IMR-90 (cell line): Measurements from ENCODE around the gene DNAI2.

Experiments used
- BHLHE40 ChIP-seq: fragments of 150-350 bp; IDR thresholded peaks from 2 replicates; pipeline ENCODE4 v1.6.1; 2016; ENCODE audit warnings: mild to moderate bottlenecking, low read depth, low read length
- CEBPB ChIP-seq: IDR thresholded peaks from 2 replicates; pipeline ENCODE4 v1.6.1; 2012; ENCODE audit warnings: low read depth, low read length, improper control_type of control experiment
- CHD1 ChIP-seq: IDR thresholded peaks from 2 replicates; pipeline ENCODE4 v1.6.1; 2012; ENCODE audit warnings: low read depth, low read length, improper control_type of control experiment
- FOS ChIP-seq: fragments of 150-350 bp; IDR thresholded peaks from 2 replicates; pipeline ENCODE4 v1.6.1; 2016; ENCODE audit warnings: low read depth, low read length
- MAFK ChIP-seq: IDR thresholded peaks from 2 replicates; pipeline ENCODE4 v1.6.1; 2012; ENCODE audit warnings: low read depth, low read length, improper control_type of control experiment
- MAZ ChIP-seq: IDR thresholded peaks from 2 replicates; pipeline ENCODE4 v1.6.1; 2012; ENCODE audit warnings: low read depth, mild to moderate bottlenecking, low read length, improper control_type of control experiment, moderate library complexity, borderline replicate concordance
- MXI1 ChIP-seq: IDR thresholded peaks from 2 replicates; pipeline ENCODE4 v1.6.1; 2012; ENCODE audit warnings: low read depth, mild to moderate bottlenecking, low read length, moderate library complexity, borderline replicate concordance
- NFE2L2 ChIP-seq: fragments of 150-350 bp; IDR thresholded peaks from 2 replicates; pipeline ENCODE4 v1.6.1; 2016; ENCODE audit warnings: low read depth, mild to moderate bottlenecking, low read length
- POLR2A ChIP-seq: IDR thresholded peaks from 2 replicates; pipeline ENCODE4 v1.6.1; 2012; ENCODE audit warnings: mild to moderate bottlenecking, low read depth, low read length
- RCOR1 ChIP-seq: IDR thresholded peaks from 2 replicates; pipeline ENCODE4 v1.6.1; 2012; ENCODE audit warnings: mild to moderate bottlenecking, low read length, improper control_type of control experiment; ENCODE audit not compliant: insufficient replicate concordance
- RFX5 ChIP-seq: IDR thresholded peaks from 2 replicates; pipeline ENCODE4 v1.8.0; 2012; ENCODE audit warnings: low read depth, mild to moderate bottlenecking, low read length, moderate library complexity
- SMC3 ChIP-seq: fragments of 150-350 bp; IDR thresholded peaks from 2 replicates; pipeline ENCODE4 v1.6.1; 2016; ENCODE audit warnings: low read depth, mild to moderate bottlenecking, antibody characterized with exemption, low read length, moderate library complexity
- TF ChIP-seq, protein P1 (sequence below): conservative IDR thresholded peaks from 2 replicates; pipeline ENCODE4 v1.5.1; 2012; ENCODE audit warnings: mild to moderate bottlenecking, low read depth, low read length, improper control_type of control experiment
- TF ChIP-seq, protein P2 (sequence below): fragments of 150-350 bp; IDR thresholded peaks from 2 replicates; pipeline ENCODE4 v1.6.1; 2017; ENCODE audit warnings: mild to moderate bottlenecking, antibody characterized with exemption, low read length, low read depth

DNA sequence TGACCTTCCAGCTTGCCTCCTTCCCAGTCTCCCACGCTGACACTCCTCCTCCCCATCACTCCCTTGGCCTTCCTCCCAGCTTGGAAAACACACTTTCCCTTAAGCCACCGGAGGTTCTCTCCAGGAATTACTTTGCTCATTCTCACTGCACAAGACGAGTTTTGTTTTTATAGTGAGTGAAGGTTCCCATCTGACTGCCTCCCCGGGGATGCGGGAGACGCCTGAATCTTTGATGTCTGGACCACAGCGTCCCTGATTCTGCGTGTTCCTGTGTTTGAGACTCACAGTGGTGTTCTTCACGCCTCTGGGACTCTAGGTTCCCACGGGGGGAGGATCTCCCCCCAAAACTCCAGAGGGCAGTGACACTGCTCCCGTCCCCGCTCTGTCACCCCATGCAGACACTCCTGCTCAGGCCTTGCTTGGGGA is 2.0 kb downstream of the DNAI2 start:
- TF ChIP-seq, protein P1, sequence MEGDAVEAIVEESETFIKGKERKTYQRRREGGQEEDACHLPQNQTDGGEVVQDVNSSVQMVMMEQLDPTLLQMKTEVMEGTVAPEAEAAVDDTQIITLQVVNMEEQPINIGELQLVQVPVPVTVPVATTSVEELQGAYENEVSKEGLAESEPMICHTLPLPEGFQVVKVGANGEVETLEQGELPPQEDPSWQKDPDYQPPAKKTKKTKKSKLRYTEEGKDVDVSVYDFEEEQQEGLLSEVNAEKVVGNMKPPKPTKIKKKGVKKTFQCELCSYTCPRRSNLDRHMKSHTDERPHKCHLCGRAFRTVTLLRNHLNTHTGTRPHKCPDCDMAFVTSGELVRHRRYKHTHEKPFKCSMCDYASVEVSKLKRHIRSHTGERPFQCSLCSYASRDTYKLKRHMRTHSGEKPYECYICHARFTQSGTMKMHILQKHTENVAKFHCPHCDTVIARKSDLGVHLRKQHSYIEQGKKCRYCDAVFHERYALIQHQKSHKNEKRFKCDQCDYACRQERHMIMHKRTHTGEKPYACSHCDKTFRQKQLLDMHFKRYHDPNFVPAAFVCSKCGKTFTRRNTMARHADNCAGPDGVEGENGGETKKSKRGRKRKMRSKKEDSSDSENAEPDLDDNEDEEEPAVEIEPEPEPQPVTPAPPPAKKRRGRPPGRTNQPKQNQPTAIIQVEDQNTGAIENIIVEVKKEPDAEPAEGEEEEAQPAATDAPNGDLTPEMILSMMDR: no peak
- TF ChIP-seq POLR2A: no peak
- TF ChIP-seq, protein P2, sequence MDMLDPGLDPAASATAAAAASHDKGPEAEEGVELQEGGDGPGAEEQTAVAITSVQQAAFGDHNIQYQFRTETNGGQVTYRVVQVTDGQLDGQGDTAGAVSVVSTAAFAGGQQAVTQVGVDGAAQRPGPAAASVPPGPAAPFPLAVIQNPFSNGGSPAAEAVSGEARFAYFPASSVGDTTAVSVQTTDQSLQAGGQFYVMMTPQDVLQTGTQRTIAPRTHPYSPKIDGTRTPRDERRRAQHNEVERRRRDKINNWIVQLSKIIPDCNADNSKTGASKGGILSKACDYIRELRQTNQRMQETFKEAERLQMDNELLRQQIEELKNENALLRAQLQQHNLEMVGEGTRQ: no peak
- TF ChIP-seq SMC3: no peak
- TF ChIP-seq RFX5: no peak
- no peak for TF ChIP-seq MAZ
- TF ChIP-seq FOS: no peak
- no peak for TF ChIP-seq MAFK
- TF ChIP-seq RCOR1: no peak
- no peak for TF ChIP-seq BHLHE40
- TF ChIP-seq CHD1: no peak
- TF ChIP-seq MXI1: no peak
- TF ChIP-seq CEBPB: no peak
- TF ChIP-seq NFE2L2: no peak
